GM23338 (cell line): Measurements from ENCODE around the gene CYP2J2. TPM values are rescaled to one million over a fixed set of nuclear protein-coding genes. Genes with fewer than 3 reads are reported as not detected.

Experiments
- ATAC-seq: fragments of 200-7000 bp; cut with Tn5 transposase; 3 replicates; pipeline ENCODE4 v1.9.1; 2020
- DNase-seq: peaks from one replicate; pipeline ENCODE4 v3.0.0-alpha.2; 2015; ENCODE audit warnings: low spot score
- H2AFZ ChIP-seq: fragments of 200-600 bp; sonication (generic); 2 replicates; pipeline ENCODE4 v1.8.0; 2016; ENCODE audit warnings: antibody characterized with exemption, mild to moderate bottlenecking, moderate library complexity
- H3F3A ChIP-seq: fragments of 200-600 bp; sonication (generic); replicated peaks from 2 replicates; pipeline ENCODE4 v1.8.0; 2017; ENCODE audit warnings: antibody characterized with exemption, mixed run types, low read depth
- H3K27ac ChIP-seq: fragments of 200-600 bp; sonication (generic); 2 replicates; pipeline ENCODE4 v1.6.1; 2016; ENCODE audit warnings: low read depth
- H3K27me3 ChIP-seq: fragments of 200-600 bp; sonication (generic); 2 replicates; pipeline ENCODE4 v1.8.0; 2016; ENCODE audit warnings: mild to moderate bottlenecking, mixed run types, moderate library complexity; ENCODE audit not compliant: insufficient read depth
- H3K36me3 ChIP-seq: fragments of 200-600 bp; sonication (generic); 2 replicates; pipeline ENCODE4 v1.8.0; 2016; ENCODE audit warnings: mild to moderate bottlenecking; ENCODE audit not compliant: insufficient read depth
- H3K4me1 ChIP-seq: fragments of 200-600 bp; sonication (generic); 2 replicates; pipeline ENCODE4 v1.8.0; 2016; ENCODE audit warnings: mild to moderate bottlenecking, moderate library complexity; ENCODE audit not compliant: insufficient read depth
- H3K4me2 ChIP-seq: fragments of 200-600 bp; sonication (generic); 2 replicates; pipeline ENCODE4 v1.7.1; 2017; ENCODE audit warnings: mixed run types
- H3K4me3 ChIP-seq: fragments of 200-600 bp; sonication (generic); 2 replicates; pipeline ENCODE4 v1.6.1; 2016; ENCODE audit warnings: mixed run types
- H3K79me2 ChIP-seq: fragments of 200-600 bp; sonication (generic); replicated peaks from 2 replicates; pipeline ENCODE4 v1.8.0; 2017; ENCODE audit warnings: mild to moderate bottlenecking; ENCODE audit not compliant: insufficient read depth
- H3K9me2 ChIP-seq: fragments of 200-600 bp; sonication (generic); 2 replicates; pipeline ENCODE4 v1.8.0; 2017; ENCODE audit not compliant: insufficient read depth
- H4K20me1 ChIP-seq: fragments of 200-600 bp; sonication (generic); replicated peaks from 2 replicates; pipeline ENCODE4 v1.8.0; 2017; ENCODE audit warnings: mild to moderate bottlenecking; ENCODE audit not compliant: insufficient read depth
- H3K27ac Mint-ChIP-seq: 2 replicates; pipeline ENCODE4 v1.8.0; 2020; ENCODE audit warnings: inconsistent platforms, mild to moderate bottlenecking, moderate library complexity, mixed read lengths
- H3K27me3 Mint-ChIP-seq: 3 replicates; pipeline ENCODE4 v1.8.0; 2022; ENCODE audit warnings: low read depth, mild to moderate bottlenecking, moderate library complexity, mixed read lengths, inconsistent platforms; ENCODE audit not compliant: insufficient read depth, poor library complexity
- H3K36me3 Mint-ChIP-seq: 3 replicates; pipeline ENCODE4 v1.8.0; 2021; ENCODE audit warnings: low read depth, mild to moderate bottlenecking, inconsistent platforms, moderate library complexity, mixed read lengths
- H3K4me1 Mint-ChIP-seq: 3 replicates; pipeline ENCODE4 v1.8.0; 2020; ENCODE audit warnings: mild to moderate bottlenecking, inconsistent platforms, mixed read lengths
- H3K4me3 Mint-ChIP-seq: 3 replicates; pipeline ENCODE4 v1.8.0; 2021; ENCODE audit warnings: moderate library complexity, mild to moderate bottlenecking, inconsistent platforms, mixed read lengths
- H3K9me3 Mint-ChIP-seq: 3 replicates; pipeline ENCODE4 v1.8.0; 2020; ENCODE audit warnings: moderate library complexity, mild to moderate bottlenecking, inconsistent platforms, mixed read lengths
- EZH2 ChIP-seq: fragments of 200-600 bp; sonication (generic); IDR thresholded peaks from one replicate; pipeline ENCODE4 v1.8.0; 2017; ENCODE audit warnings: antibody characterized with exemption, mild to moderate bottlenecking, low read depth; ENCODE audit not compliant: unreplicated experiment
- ZNF114 ChIP-seq: fragments of 250-450 bp; sonication (Bioruptor Pico); IDR thresholded peaks from 2 replicates; pipeline ENCODE4 v1.5.0; 2020; ENCODE audit warnings: mild to moderate bottlenecking, moderate library complexity
- polyA plus RNA-seq: library from polyadenylated mRNA; unstranded; fragments of >200 nt; fragmentation: Nextera tagmentation; extraction: Ambion mirVana; gene quantifications from 2 replicates; pipeline ENCODE4 v1.2.1, GENCODE V29; 2016
- total RNA-seq: library from RNA; depleted of rRNA; stranded (reverse); fragments of >200 nt; shearing (Covaris generic); gene quantifications from 2 replicates; pipeline ENCODE4 v1.2.3, GENCODE V29; 2014
- TF ChIP-seq, protein P1 (sequence below): fragments of 250-450 bp; sonication (Bioruptor Pico); IDR thresholded peaks from 2 replicates; pipeline ENCODE4 v1.5.0; 2020; ENCODE audit warnings: mild to moderate bottlenecking, moderate library complexity
- TF ChIP-seq, protein P2 (sequence below), 2 experiments: fragments of 200-600 bp in 1 of 2; sonication (generic) in 1 of 2; conservative IDR thresholded peaks; 2 replicates each; pipeline versions ENCODE4 v1.5.1 to v1.6.1; 2016 to 2017; ENCODE audit warnings: antibody characterized with exemption in 2 of 2, low read depth in 2 of 2, mild to moderate bottlenecking in 2 of 2, moderate library complexity in 1 of 2

Gene CYP2J2
- total and polyA plus RNA-seq, 2 experiments from 2014 or later: 1.4 to 1.5 TPM

- TF ChIP-seq, protein P1, sequence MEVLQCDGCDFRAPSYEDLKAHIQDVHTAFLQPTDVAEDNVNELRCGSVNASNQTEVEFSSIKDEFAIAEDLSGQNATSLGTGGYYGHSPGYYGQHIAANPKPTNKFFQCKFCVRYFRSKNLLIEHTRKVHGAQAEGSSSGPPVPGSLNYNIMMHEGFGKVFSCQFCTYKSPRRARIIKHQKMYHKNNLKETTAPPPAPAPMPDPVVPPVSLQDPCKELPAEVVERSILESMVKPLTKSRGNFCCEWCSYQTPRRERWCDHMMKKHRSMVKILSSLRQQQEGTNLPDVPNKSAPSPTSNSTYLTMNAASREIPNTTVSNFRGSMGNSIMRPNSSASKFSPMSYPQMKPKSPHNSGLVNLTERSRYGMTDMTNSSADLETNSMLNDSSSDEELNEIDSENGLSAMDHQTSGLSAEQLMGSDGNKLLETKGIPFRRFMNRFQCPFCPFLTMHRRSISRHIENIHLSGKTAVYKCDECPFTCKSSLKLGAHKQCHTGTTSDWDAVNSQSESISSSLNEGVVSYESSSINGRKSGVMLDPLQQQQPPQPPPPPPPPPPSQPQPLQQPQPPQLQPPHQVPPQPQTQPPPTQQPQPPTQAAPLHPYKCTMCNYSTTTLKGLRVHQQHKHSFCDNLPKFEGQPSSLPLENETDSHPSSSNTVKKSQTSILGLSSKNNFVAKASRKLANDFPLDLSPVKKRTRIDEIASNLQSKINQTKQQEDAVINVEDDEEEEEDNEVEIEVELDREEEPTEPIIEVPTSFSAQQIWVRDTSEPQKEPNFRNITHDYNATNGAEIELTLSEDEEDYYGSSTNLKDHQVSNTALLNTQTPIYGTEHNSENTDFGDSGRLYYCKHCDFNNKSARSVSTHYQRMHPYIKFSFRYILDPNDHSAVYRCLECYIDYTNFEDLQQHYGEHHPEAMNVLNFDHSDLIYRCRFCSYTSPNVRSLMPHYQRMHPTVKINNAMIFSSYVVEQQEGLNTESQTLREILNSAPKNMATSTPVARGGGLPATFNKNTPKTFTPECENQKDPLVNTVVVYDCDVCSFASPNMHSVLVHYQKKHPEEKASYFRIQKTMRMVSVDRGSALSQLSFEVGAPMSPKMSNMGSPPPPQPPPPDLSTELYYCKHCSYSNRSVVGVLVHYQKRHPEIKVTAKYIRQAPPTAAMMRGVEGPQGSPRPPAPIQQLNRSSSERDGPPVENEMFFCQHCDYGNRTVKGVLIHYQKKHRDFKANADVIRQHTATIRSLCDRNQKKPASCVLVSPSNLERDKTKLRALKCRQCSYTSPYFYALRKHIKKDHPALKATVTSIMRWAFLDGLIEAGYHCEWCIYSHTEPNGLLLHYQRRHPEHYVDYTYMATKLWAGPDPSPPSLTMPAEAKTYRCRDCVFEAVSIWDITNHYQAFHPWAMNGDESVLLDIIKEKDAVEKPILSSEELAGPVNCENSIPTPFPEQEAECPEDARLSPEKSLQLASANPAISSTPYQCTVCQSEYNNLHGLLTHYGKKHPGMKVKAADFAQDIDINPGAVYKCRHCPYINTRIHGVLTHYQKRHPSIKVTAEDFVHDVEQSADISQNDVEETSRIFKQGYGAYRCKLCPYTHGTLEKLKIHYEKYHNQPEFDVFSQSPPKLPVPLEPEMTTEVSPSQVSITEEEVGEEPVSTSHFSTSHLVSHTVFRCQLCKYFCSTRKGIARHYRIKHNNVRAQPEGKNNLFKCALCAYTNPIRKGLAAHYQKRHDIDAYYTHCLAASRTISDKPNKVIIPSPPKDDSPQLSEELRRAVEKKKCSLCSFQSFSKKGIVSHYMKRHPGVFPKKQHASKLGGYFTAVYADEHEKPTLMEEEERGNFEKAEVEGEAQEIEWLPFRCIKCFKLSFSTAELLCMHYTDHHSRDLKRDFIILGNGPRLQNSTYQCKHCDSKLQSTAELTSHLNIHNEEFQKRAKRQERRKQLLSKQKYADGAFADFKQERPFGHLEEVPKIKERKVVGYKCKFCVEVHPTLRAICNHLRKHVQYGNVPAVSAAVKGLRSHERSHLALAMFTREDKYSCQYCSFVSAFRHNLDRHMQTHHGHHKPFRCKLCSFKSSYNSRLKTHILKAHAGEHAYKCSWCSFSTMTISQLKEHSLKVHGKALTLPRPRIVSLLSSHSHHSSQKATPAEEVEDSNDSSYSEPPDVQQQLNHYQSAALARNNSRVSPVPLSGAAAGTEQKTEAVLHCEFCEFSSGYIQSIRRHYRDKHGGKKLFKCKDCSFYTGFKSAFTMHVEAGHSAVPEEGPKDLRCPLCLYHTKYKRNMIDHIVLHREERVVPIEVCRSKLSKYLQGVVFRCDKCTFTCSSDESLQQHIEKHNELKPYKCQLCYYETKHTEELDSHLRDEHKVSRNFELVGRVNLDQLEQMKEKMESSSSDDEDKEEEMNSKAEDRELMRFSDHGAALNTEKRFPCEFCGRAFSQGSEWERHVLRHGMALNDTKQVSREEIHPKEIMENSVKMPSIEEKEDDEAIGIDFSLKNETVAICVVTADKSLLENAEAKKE (CRISPR knock-in tag): no peak
- TF ChIP-seq EZH2: no peak
Measured at GRCh38 chr1:59948990-59949389, 22.4 kb upstream of the CYP2J2 start (continued).

GRCh38 chr1:59947047-59947938 lies 20.7 kb upstream of the CYP2J2 start:
- TF ChIP-seq ZNF114 (CRISPR knock-in tag): no peak
- TF ChIP-seq, protein P2, sequence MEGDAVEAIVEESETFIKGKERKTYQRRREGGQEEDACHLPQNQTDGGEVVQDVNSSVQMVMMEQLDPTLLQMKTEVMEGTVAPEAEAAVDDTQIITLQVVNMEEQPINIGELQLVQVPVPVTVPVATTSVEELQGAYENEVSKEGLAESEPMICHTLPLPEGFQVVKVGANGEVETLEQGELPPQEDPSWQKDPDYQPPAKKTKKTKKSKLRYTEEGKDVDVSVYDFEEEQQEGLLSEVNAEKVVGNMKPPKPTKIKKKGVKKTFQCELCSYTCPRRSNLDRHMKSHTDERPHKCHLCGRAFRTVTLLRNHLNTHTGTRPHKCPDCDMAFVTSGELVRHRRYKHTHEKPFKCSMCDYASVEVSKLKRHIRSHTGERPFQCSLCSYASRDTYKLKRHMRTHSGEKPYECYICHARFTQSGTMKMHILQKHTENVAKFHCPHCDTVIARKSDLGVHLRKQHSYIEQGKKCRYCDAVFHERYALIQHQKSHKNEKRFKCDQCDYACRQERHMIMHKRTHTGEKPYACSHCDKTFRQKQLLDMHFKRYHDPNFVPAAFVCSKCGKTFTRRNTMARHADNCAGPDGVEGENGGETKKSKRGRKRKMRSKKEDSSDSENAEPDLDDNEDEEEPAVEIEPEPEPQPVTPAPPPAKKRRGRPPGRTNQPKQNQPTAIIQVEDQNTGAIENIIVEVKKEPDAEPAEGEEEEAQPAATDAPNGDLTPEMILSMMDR (conservative IDR thresholded peaks at IDR 0.05; ENCODE audit: low read depth in 2 of 2): peak; percentile 86 to 94
- no peak overlapping the region for H3K4me2 ChIP-seq

More at GRCh38 chr1:59947047-59947938, 20.7 kb upstream of the CYP2J2 start:
- no peaks in the 10 kb centered on the region for H3K36me3 Mint-ChIP-seq
- H3K36me3 ChIP-seq: no peaks in the 10 kb centered on the region
- H3K9me2 ChIP-seq: no peaks in the 10 kb centered on the region
- H3K9me3 Mint-ChIP-seq: no peaks in the 10 kb centered on the region
- no peaks in the 10 kb centered on the region for H3K4me1 ChIP-seq
- H3K79me2 ChIP-seq: no peaks in the 10 kb centered on the region
- no peaks in the 10 kb centered on the region for H3K4me1 Mint-ChIP-seq
- H3K27ac ChIP-seq: no peak overlapping the region
- peak overlapping the region; percentile 16; the same call in 1 of the 2 replicates for H2AFZ ChIP-seq
- peak; percentile 97 for ATAC-seq
- no peaks in the 10 kb centered on the region for H3K27me3 Mint-ChIP-seq
- no peaks in the 10 kb centered on the region for H4K20me1 ChIP-seq
- H3K4me3 ChIP-seq: no peak overlapping the region
- no peak overlapping the region for H3K27ac Mint-ChIP-seq
- no peaks in the 10 kb centered on the region for H3F3A ChIP-seq
- no peaks in the 10 kb centered on the region for H3K27me3 ChIP-seq
- H3K4me3 Mint-ChIP-seq: no peak overlapping the region
- DNase-seq: peak; percentile 86
